Panc1 (cell line): Measurements from ENCODE around the gene MTR. TPM values are rescaled to one million over a fixed set of nuclear protein-coding genes. Genes with fewer than 3 reads are reported as not detected.

Experiments
- ATAC-seq: fragments of 200-7000 bp; cut with Tn5 transposase; 2 replicates; pipeline ENCODE4 v1.9.1; 2020; ENCODE audit warnings: mild to moderate bottlenecking, moderate library complexity
- BruUV-seq: library from RNA; stranded (reverse); fragments of 400-500 nt; replicated peaks from 2 replicates; lab custom pipeline; 2021; lab: Mats Ljungman, UMichigan
- CTCF ChIA-PET: fragments of 300-600 bp; sonication (Branson Sonifier 250); formaldehyde crosslinking; loops from one replicate; lab custom pipeline; 2022; ENCODE audit warnings: antibody characterized with exemption; lab: Charles Lee
- POLR2A ChIA-PET: fragments of 300-600 bp; sonication (Branson Sonifier 250); formaldehyde crosslinking; loops from one replicate; lab custom pipeline; 2022; ENCODE audit warnings: antibody characterized with exemption; lab: Charles Lee
- DNase-seq: peaks from one replicate; pipeline ENCODE4 v3.0.0-alpha.2; 2010; ENCODE audit warnings: low read depth, low spot score
- H3K27ac ChIP-seq: 2 replicates; pipeline ENCODE4 v1.5.1; 2011; ENCODE audit warnings: mild to moderate bottlenecking, low read length, inconsistent platforms
- H3K27me3 ChIP-seq: fragments of 200-500 bp; sonication (Bioruptor generic); 2 replicates; pipeline ENCODE4 v1.6.0; 2014; ENCODE audit warnings: low read length, inconsistent platforms; ENCODE audit not compliant: control insufficient read depth, insufficient read depth
- H3K36me3 ChIP-seq: fragments of 200-500 bp; sonication (Bioruptor generic); 2 replicates; pipeline ENCODE4 v1.5.1; 2014; ENCODE audit warnings: inconsistent platforms, mild to moderate bottlenecking, low read length, moderate library complexity; ENCODE audit not compliant: control insufficient read depth, insufficient read depth
- H3K4me1 ChIP-seq: 2 replicates; pipeline ENCODE4 v1.5.1; 2011; ENCODE audit warnings: inconsistent platforms, mild to moderate bottlenecking, low read length, moderate library complexity; ENCODE audit not compliant: control insufficient read depth, insufficient read depth
- H3K4me3 ChIP-seq, 2 experiments: 2 replicates each; pipeline ENCODE4 v1.5.1; 2011 to 2012; ENCODE audit warnings: low read depth in 2 of 2, low read length in 2 of 2, mild to moderate bottlenecking in 2 of 2, inconsistent platforms in 1 of 2, moderate library complexity in 1 of 2
- H3K9me3 ChIP-seq: fragments of 200-500 bp; sonication (Bioruptor generic); 2 replicates; pipeline ENCODE4 v1.5.1; 2014; ENCODE audit warnings: low read depth, mild to moderate bottlenecking, inconsistent platforms, low read length, moderate library complexity; ENCODE audit not compliant: control insufficient read depth, insufficient read depth
- POLR2AphosphoS5 ChIP-seq: IDR thresholded peaks from 2 replicates; pipeline ENCODE4 v1.6.1; 2012; ENCODE audit warnings: mild to moderate bottlenecking, low read depth, low read length, moderate library complexity
- SIN3A ChIP-seq: IDR thresholded peaks from 2 replicates; pipeline ENCODE4 v1.6.1; 2012; ENCODE audit warnings: low read depth, mild to moderate bottlenecking, low read length, moderate library complexity, borderline replicate concordance; ENCODE audit not compliant: insufficient read depth
- TCF7L2 ChIP-seq: IDR thresholded peaks from 2 replicates; pipeline ENCODE4 v1.6.1; 2011; ENCODE audit warnings: mild to moderate bottlenecking, low read depth, low read length, inconsistent platforms
- in situ Hi-C: cut with HindIII; loops from 2 replicates; pipeline ENCODE4 v1.10.0; 2016; ENCODE audit warnings: low sequenced_read_pairs, low pct_unique_long_range_greater_than_20kb
- intact Hi-C: fragments of 100-400 bp; cut with micrococcal nuclease; formaldehyde crosslinking; loops from one replicate; pipeline ENCODE4 v1.10.0; 2022; ENCODE audit not compliant: unreplicated experiment
- total RNA-seq: library from RNA; stranded (reverse); gene quantifications from one replicate; pipeline ENCODE4 v1.2.1, GENCODE V29; 2021; ENCODE audit not compliant: unreplicated experiment
- TF ChIP-seq, protein P1 (sequence below): fragments of 450-650 bp; IDR thresholded peaks from 2 replicates; pipeline ENCODE4 v1.5.1; 2017; ENCODE audit warnings: mild to moderate bottlenecking
- TF ChIP-seq, protein P2 (sequence below), 2 experiments: IDR thresholded peaks; 2 replicates each; pipeline ENCODE4 v1.6.1; 2011 to 2012; ENCODE audit warnings: low read depth in 2 of 2, control low read depth in 1 of 2, low read length in 1 of 2, mild to moderate bottlenecking in 1 of 2, moderate library complexity in 1 of 2; ENCODE audit not compliant: insufficient read depth in 1 of 2

MTR gene
- total RNA-seq, 1 experiment from 2014 or later: 33.7 TPM

DNA sequence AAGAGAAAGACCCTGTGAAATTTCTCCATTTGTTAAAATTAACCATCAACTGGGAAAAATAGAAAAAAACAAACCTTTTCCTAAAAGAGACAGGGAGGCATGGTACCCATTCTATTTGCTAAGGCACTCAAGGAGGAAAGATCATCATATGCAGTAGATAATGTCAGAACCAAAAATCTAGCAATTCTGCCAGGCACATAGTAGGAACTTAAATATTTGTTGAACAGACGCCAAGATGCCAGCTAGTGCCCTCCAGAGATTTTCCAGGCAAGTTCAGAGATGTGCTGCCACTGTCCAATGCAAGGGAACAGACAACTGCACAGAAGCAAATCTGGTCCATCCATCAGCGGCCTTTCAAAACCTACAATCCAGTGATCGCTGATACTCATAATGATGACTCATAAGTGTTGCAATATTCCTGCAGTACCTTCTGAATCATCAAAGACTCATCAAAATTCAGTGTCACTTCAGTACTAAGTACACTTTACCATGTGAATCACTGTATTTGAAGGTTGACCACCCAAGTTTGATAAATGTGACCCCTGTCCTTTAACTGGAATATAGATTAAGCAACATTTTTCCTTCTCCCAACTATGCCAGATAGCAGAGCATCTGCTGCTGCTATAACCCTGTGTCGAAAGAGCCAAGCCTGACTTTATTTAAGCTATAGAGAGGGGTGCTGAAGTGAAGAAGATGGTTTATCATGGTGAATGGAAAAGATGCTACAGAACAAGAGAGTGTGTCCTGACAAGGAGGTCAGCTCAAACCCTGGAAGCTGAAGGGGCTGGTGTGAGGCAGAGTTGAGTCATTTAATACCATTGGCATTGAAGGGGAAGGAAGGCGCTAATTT lies 110.0 kb downstream of the MTR start:
- Histone ChIP-seq H3K9me3 (no peaks in the 10 kb centered on the region; the same call in 1 of the 2 replicates), H3K4me1 (no peaks in the 10 kb centered on the region), H3K27me3 (0 out of 2 replicates have a peak, but pooled peaks cover 2% of the 10 kb centered on the region), H3K4me3 (no peak overlapping the region), H3K27ac (no peak overlapping the region), H3K36me3 (no peaks in the 10 kb centered on the region)
- intact Hi-C loops: no loop called here
- TF ChIP-seq TCF7L2 (no peak), SIN3A (no peak), POLR2AphosphoS5 (no peak)
- TF ChIP-seq, protein P1, sequence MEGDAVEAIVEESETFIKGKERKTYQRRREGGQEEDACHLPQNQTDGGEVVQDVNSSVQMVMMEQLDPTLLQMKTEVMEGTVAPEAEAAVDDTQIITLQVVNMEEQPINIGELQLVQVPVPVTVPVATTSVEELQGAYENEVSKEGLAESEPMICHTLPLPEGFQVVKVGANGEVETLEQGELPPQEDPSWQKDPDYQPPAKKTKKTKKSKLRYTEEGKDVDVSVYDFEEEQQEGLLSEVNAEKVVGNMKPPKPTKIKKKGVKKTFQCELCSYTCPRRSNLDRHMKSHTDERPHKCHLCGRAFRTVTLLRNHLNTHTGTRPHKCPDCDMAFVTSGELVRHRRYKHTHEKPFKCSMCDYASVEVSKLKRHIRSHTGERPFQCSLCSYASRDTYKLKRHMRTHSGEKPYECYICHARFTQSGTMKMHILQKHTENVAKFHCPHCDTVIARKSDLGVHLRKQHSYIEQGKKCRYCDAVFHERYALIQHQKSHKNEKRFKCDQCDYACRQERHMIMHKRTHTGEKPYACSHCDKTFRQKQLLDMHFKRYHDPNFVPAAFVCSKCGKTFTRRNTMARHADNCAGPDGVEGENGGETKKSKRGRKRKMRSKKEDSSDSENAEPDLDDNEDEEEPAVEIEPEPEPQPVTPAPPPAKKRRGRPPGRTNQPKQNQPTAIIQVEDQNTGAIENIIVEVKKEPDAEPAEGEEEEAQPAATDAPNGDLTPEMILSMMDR: no peak
- TF ChIP-seq, protein P2, sequence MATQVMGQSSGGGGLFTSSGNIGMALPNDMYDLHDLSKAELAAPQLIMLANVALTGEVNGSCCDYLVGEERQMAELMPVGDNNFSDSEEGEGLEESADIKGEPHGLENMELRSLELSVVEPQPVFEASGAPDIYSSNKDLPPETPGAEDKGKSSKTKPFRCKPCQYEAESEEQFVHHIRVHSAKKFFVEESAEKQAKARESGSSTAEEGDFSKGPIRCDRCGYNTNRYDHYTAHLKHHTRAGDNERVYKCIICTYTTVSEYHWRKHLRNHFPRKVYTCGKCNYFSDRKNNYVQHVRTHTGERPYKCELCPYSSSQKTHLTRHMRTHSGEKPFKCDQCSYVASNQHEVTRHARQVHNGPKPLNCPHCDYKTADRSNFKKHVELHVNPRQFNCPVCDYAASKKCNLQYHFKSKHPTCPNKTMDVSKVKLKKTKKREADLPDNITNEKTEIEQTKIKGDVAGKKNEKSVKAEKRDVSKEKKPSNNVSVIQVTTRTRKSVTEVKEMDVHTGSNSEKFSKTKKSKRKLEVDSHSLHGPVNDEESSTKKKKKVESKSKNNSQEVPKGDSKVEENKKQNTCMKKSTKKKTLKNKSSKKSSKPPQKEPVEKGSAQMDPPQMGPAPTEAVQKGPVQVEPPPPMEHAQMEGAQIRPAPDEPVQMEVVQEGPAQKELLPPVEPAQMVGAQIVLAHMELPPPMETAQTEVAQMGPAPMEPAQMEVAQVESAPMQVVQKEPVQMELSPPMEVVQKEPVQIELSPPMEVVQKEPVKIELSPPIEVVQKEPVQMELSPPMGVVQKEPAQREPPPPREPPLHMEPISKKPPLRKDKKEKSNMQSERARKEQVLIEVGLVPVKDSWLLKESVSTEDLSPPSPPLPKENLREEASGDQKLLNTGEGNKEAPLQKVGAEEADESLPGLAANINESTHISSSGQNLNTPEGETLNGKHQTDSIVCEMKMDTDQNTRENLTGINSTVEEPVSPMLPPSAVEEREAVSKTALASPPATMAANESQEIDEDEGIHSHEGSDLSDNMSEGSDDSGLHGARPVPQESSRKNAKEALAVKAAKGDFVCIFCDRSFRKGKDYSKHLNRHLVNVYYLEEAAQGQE (IDR thresholded peaks at IDR 0.05; ENCODE audit: insufficient read depth in 1 of 2, low read depth in 2 of 2, low read length in 1 of 2): no peak
- in situ Hi-C loops: no loop called here
- BruUV-seq: no TSS peak
- ChIA-PET CTCF (no interaction called here), POLR2A (no interaction called here)
- ATAC-seq (peak; percentile 62), DNase-seq (peak; percentile 85)

DNA sequence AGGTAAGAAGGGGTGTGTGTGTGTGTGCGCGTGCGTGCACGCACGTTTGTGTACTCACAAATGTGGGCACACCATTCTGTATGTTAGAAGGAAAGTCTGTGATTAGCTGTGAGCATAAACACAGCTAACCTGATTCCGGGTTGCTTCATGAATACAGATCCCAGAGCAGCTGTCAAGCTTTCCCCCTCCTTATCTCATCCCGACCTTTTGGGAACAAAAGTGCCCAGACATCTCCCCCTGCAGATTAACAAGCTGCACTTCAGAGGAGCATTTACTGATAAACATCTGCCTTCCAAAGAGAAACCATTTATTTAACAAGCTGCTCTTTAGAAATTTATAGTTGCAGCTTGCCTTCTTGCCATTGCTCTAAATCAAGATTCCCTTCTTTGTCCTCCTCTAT lies 112.1 kb downstream of the MTR start:
- Histone ChIP-seq H3K27ac (no peak overlapping the region), H3K4me1 (no peaks in the 10 kb centered on the region), H3K27me3 (0 out of 2 replicates have a peak, but pooled peaks cover 2% of the 10 kb centered on the region), H3K9me3 (no peaks in the 10 kb centered on the region; the same call in 1 of the 2 replicates), H3K4me3 (no peak overlapping the region), H3K36me3 (no peaks in the 10 kb centered on the region)
- ATAC-seq (no peak), DNase-seq (no peak)
- in situ Hi-C loops (no loop called here), intact Hi-C loops (no loop called here)
- no TSS peak for BruUV-seq
- TF ChIP-seq, protein P1: no peak
- no peak for TF ChIP-seq TCF7L2
- no peak for TF ChIP-seq SIN3A
- TF ChIP-seq, protein P2 (IDR thresholded peaks at IDR 0.05; ENCODE audit: insufficient read depth in 1 of 2, low read depth in 2 of 2, low read length in 1 of 2): no peak
- no peak for TF ChIP-seq POLR2AphosphoS5
- ChIA-PET POLR2A (no interaction called here), CTCF (no interaction called here)
